IMR-90 (cell line): ENCODE results near the gene ENO4.

Source experiments
- BHLHE40 ChIP-seq: fragments of 150-350 bp; IDR thresholded peaks from 2 replicates; pipeline ENCODE4 v1.6.1; 2016; ENCODE audit warnings: mild to moderate bottlenecking, low read depth, low read length
- CEBPB ChIP-seq: IDR thresholded peaks from 2 replicates; pipeline ENCODE4 v1.6.1; 2012; ENCODE audit warnings: low read depth, low read length, improper control_type of control experiment
- CHD1 ChIP-seq: IDR thresholded peaks from 2 replicates; pipeline ENCODE4 v1.6.1; 2012; ENCODE audit warnings: low read depth, low read length, improper control_type of control experiment
- FOS ChIP-seq: fragments of 150-350 bp; IDR thresholded peaks from 2 replicates; pipeline ENCODE4 v1.6.1; 2016; ENCODE audit warnings: low read depth, low read length
- MAFK ChIP-seq: IDR thresholded peaks from 2 replicates; pipeline ENCODE4 v1.6.1; 2012; ENCODE audit warnings: low read depth, low read length, improper control_type of control experiment
- MXI1 ChIP-seq: IDR thresholded peaks from 2 replicates; pipeline ENCODE4 v1.6.1; 2012; ENCODE audit warnings: low read depth, mild to moderate bottlenecking, low read length, moderate library complexity, borderline replicate concordance
- POLR2A ChIP-seq: IDR thresholded peaks from 2 replicates; pipeline ENCODE4 v1.6.1; 2012; ENCODE audit warnings: mild to moderate bottlenecking, low read depth, low read length
- RAD21 ChIP-seq: IDR thresholded peaks from 2 replicates; pipeline ENCODE4 v1.6.1; 2012; ENCODE audit warnings: low read length, improper control_type of control experiment
- RCOR1 ChIP-seq: IDR thresholded peaks from 2 replicates; pipeline ENCODE4 v1.6.1; 2012; ENCODE audit warnings: mild to moderate bottlenecking, low read length, improper control_type of control experiment; ENCODE audit not compliant: insufficient replicate concordance
- RFX5 ChIP-seq: IDR thresholded peaks from 2 replicates; pipeline ENCODE4 v1.8.0; 2012; ENCODE audit warnings: low read depth, mild to moderate bottlenecking, low read length, moderate library complexity
- SMC3 ChIP-seq: fragments of 150-350 bp; IDR thresholded peaks from 2 replicates; pipeline ENCODE4 v1.6.1; 2016; ENCODE audit warnings: low read depth, mild to moderate bottlenecking, antibody characterized with exemption, low read length, moderate library complexity
- USF2 ChIP-seq: fragments of 150-350 bp; IDR thresholded peaks from 2 replicates; pipeline ENCODE4 v1.6.1; 2017; ENCODE audit warnings: mild to moderate bottlenecking, antibody characterized with exemption, low read length, low read depth
- TF ChIP-seq, protein P1 (sequence below): conservative IDR thresholded peaks from 2 replicates; pipeline ENCODE4 v1.5.1; 2012; ENCODE audit warnings: mild to moderate bottlenecking, low read depth, low read length, improper control_type of control experiment

GRCh38 chr10:116905845-116906210, 56.5 kb downstream of the ENO4 start:
- TF ChIP-seq, protein P1, sequence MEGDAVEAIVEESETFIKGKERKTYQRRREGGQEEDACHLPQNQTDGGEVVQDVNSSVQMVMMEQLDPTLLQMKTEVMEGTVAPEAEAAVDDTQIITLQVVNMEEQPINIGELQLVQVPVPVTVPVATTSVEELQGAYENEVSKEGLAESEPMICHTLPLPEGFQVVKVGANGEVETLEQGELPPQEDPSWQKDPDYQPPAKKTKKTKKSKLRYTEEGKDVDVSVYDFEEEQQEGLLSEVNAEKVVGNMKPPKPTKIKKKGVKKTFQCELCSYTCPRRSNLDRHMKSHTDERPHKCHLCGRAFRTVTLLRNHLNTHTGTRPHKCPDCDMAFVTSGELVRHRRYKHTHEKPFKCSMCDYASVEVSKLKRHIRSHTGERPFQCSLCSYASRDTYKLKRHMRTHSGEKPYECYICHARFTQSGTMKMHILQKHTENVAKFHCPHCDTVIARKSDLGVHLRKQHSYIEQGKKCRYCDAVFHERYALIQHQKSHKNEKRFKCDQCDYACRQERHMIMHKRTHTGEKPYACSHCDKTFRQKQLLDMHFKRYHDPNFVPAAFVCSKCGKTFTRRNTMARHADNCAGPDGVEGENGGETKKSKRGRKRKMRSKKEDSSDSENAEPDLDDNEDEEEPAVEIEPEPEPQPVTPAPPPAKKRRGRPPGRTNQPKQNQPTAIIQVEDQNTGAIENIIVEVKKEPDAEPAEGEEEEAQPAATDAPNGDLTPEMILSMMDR = no peak
- TF ChIP-seq CEBPB (no peak), POLR2A (no peak), RCOR1 (no peak), SMC3 (no peak), CHD1 (no peak), FOS (no peak), MAFK (no peak), RAD21 (no peak), RFX5 (no peak), USF2 (no peak), MXI1 (no peak), BHLHE40 (no peak)
